SK-N-SH treated with all-trans-retinoic acid at 6 μM for 48 hours (cell line): Measurements from ENCODE around the gene CDK14.

Experiments used
- ATAC-seq: fragments of 200-7000 bp; cut with Tn5 transposase; 3 replicates; pipeline ENCODE4 v1.9.1; 2020; ENCODE audit warnings: mild to moderate bottlenecking, moderate library complexity
- BACH2 ChIP-seq: fragments of 250-450 bp; sonication (Bioruptor Pico); IDR thresholded peaks from 2 replicates; pipeline ENCODE4 v1.9.0; 2021; ENCODE audit warnings: mild to moderate bottlenecking, borderline replicate concordance
- CSDC2 ChIP-seq: fragments of 250-450 bp; sonication (Bioruptor Pico); IDR thresholded peaks from 2 replicates; pipeline ENCODE4 v1.5.0; 2020; ENCODE audit warnings: mild to moderate bottlenecking, moderate library complexity
- CSRNP3 ChIP-seq: fragments of 250-450 bp; sonication (Bioruptor Pico); IDR thresholded peaks from 2 replicates; pipeline ENCODE4 v1.5.1; 2021; ENCODE audit warnings: mild to moderate bottlenecking, moderate library complexity
- ESRRG ChIP-seq: fragments of 250-450 bp; sonication (Bioruptor Pico); IDR thresholded peaks from 2 replicates; pipeline ENCODE4 v1.6.1; 2021; ENCODE audit warnings: mild to moderate bottlenecking
- GLIS3 ChIP-seq: fragments of 250-450 bp; sonication (Bioruptor Pico); IDR thresholded peaks from 2 replicates; pipeline ENCODE4 v1.5.0; 2020; ENCODE audit warnings: mild to moderate bottlenecking, moderate library complexity
- ISL1 ChIP-seq: fragments of 250-450 bp; sonication (Bioruptor Pico); IDR thresholded peaks from 2 replicates; pipeline ENCODE4 v2.1.2; 2022; ENCODE audit warnings: mild to moderate bottlenecking, moderate library complexity
- PATZ1 ChIP-seq: fragments of 250-450 bp; sonication (Bioruptor Pico); IDR thresholded peaks from 2 replicates; pipeline ENCODE4 v1.8.0; 2020; ENCODE audit warnings: mild to moderate bottlenecking, moderate library complexity, borderline replicate concordance
- POU6F1 ChIP-seq: fragments of 250-450 bp; sonication (Bioruptor Pico); IDR thresholded peaks from 2 replicates; pipeline ENCODE4 v1.8.0; 2021; ENCODE audit warnings: low read depth, mild to moderate bottlenecking, moderate library complexity, borderline replicate concordance
- SNAI2 ChIP-seq: fragments of 250-450 bp; sonication (Bioruptor Pico); IDR thresholded peaks from 2 replicates; pipeline ENCODE4 v1.5.0; 2020; ENCODE audit warnings: mild to moderate bottlenecking, moderate library complexity
- TOX ChIP-seq: fragments of 250-450 bp; sonication (Bioruptor Pico); IDR thresholded peaks from 2 replicates; pipeline ENCODE4 v1.8.0; 2021; ENCODE audit warnings: mild to moderate bottlenecking, moderate library complexity, borderline replicate concordance
- ZC3H10 ChIP-seq: fragments of 250-450 bp; sonication (Bioruptor Pico); IDR thresholded peaks from 2 replicates; pipeline ENCODE4 v1.5.1; 2021; ENCODE audit warnings: mild to moderate bottlenecking, moderate library complexity
- ZFP3 ChIP-seq: fragments of 250-450 bp; sonication (Bioruptor Pico); IDR thresholded peaks from 2 replicates; pipeline ENCODE4 v1.5.0; 2020; ENCODE audit warnings: mild to moderate bottlenecking, moderate library complexity
- ZFP30 ChIP-seq: fragments of 450-650 bp; formaldehyde crosslinking; IDR thresholded peaks from 2 replicates; pipeline ENCODE4 v1.5.0; 2022; ENCODE audit warnings: mild to moderate bottlenecking, moderate library complexity
- ZNF565 ChIP-seq: fragments of 450-650 bp; formaldehyde crosslinking; conservative IDR thresholded peaks from 2 replicates; pipeline ENCODE4 v1.5.0; 2020; ENCODE audit warnings: low read depth, mild to moderate bottlenecking, moderate library complexity
- ZNF70 ChIP-seq: fragments of 450-650 bp; formaldehyde crosslinking; IDR thresholded peaks from 2 replicates; pipeline ENCODE4 v1.5.0; 2020; ENCODE audit warnings: mild to moderate bottlenecking, moderate library complexity
- TF ChIP-seq, protein P1 (sequence below): fragments of 250-450 bp; sonication (Bioruptor Pico); IDR thresholded peaks from 2 replicates; pipeline ENCODE4 v1.5.0; 2020; ENCODE audit warnings: mild to moderate bottlenecking, moderate library complexity

The CDK14 gene

GRCh38 chr7:90897961-90898469 lies 301.9 kb downstream of the CDK14 start:
- TF ChIP-seq PATZ1 (no peak), ESRRG (CRISPR knock-in tag) (no peak), ZNF70 (no peak), SNAI2 (no peak), POU6F1 (CRISPR knock-in tag) (no peak), ZNF565 (CRISPR knock-in tag) (no peak), ZFP3 (CRISPR knock-in tag) (no peak), ISL1 (CRISPR knock-in tag) (no peak), ZC3H10 (no peak)
- TF ChIP-seq, protein P1, sequence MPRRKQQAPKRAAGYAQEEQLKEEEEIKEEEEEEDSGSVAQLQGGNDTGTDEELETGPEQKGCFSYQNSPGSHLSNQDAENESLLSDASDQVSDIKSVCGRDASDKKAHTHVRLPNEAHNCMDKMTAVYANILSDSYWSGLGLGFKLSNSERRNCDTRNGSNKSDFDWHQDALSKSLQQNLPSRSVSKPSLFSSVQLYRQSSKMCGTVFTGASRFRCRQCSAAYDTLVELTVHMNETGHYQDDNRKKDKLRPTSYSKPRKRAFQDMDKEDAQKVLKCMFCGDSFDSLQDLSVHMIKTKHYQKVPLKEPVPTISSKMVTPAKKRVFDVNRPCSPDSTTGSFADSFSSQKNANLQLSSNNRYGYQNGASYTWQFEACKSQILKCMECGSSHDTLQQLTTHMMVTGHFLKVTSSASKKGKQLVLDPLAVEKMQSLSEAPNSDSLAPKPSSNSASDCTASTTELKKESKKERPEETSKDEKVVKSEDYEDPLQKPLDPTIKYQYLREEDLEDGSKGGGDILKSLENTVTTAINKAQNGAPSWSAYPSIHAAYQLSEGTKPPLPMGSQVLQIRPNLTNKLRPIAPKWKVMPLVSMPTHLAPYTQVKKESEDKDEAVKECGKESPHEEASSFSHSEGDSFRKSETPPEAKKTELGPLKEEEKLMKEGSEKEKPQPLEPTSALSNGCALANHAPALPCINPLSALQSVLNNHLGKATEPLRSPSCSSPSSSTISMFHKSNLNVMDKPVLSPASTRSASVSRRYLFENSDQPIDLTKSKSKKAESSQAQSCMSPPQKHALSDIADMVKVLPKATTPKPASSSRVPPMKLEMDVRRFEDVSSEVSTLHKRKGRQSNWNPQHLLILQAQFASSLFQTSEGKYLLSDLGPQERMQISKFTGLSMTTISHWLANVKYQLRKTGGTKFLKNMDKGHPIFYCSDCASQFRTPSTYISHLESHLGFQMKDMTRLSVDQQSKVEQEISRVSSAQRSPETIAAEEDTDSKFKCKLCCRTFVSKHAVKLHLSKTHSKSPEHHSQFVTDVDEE: no peak
- TF ChIP-seq, all 23 proteins: peak for 0
- peak; percentile 79 for ATAC-seq

- no peak for TF ChIP-seq CSRNP3
- no peak for TF ChIP-seq GLIS3
- peak; percentile 34; the same call in 1 of the 2 replicates for TF ChIP-seq ISL1 (CRISPR knock-in tag)
- no peak for TF ChIP-seq ZFP30 (CRISPR knock-in tag)
- TF ChIP-seq CSDC2 (CRISPR knock-in tag): no peak
- no peak for TF ChIP-seq ZNF565 (CRISPR knock-in tag)
- no peak for TF ChIP-seq SNAI2
- TF ChIP-seq ESRRG (CRISPR knock-in tag): no peak
- ATAC-seq: no peak
These were observed 304.7 kb downstream of the CDK14 start for GRCh38 chr7:90900628-90901356.

GRCh38 chr7:90903841-90904240 lies 307.7 kb downstream of the CDK14 start:
- no peak for ATAC-seq
- TF ChIP-seq CSDC2 (CRISPR knock-in tag): no peak
- no peak for TF ChIP-seq ZFP3 (CRISPR knock-in tag)
- TF ChIP-seq BACH2 (CRISPR knock-in tag): no peak

DNA sequence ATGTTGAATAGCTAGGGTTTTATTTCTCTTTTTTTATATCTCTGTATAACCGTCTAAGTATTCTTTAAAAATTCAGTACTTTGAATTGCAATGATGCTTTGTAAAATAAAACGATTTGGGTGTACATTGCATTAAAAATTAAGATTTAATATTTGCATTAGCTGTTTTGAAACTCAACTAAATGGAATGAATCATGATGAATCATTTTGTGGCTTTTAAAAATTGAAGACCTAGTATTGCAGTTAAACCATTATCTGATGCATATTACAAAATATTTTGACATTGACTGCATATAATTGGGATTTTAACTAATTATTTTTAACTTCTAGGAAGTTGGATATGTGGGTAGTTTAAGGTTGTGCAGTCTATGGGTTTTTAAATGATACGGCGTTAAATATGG lies 314.0 kb downstream of the CDK14 start:
- TF ChIP-seq GLIS3 (no peak), ISL1 (CRISPR knock-in tag) (peak; percentile 85), ZC3H10 (peak; percentile 80)
- peak; percentile 64 for ATAC-seq

GRCh38 chr7:90916319-90916718 lies 320.2 kb downstream of the CDK14 start:
- TF ChIP-seq ZFP30 (CRISPR knock-in tag) (no peak), ZNF70 (no peak), TOX (CRISPR knock-in tag) (no peak), POU6F1 (CRISPR knock-in tag) (no peak), GLIS3 (no peak)
- TF ChIP-seq, protein P1: no peak
- ATAC-seq: no peak
